Activated naive CD8-positive, alpha-beta T cell treated with anti-CD3 and anti-CD28 coated beads, Interleukin-2, amount 10 ng/mL, durations not matched to agents 7 days and 5 days (primary cell): ENCODE data around the gene PFKFB3. TPM values are rescaled to one million over a fixed set of nuclear protein-coding genes. Genes with fewer than 3 reads are reported as not detected.
"Not testable (repeated sequence)": the region's sequence is repeated elsewhere in the genome, so short reads cannot be mapped to it uniquely, and the experiment has no call there.

ENCODE experiments used
- ATAC-seq: fragments of 150-1000 bp; cut with Tn5 transposase; one replicate; pipeline ENCODE4 v1.10.0; 2021; ENCODE audit warnings: low read depth, moderate library complexity
- POLR2A ChIA-PET: fragments of 350-600 bp; sonication (Branson Sonifier 250); formaldehyde crosslinking; loops from one replicate; lab custom pipeline; 2021; ENCODE audit warnings: antibody characterized with exemption; lab: Charles Lee
- DNase-seq: peaks from one replicate; pipeline ENCODE4 v3.0.0; 2021
- H3K27ac Mint-ChIP-seq: one replicate; pipeline ENCODE4 v1.8.0; 2022; ENCODE audit warnings: mild to moderate bottlenecking, mixed read lengths
- H3K27me3 Mint-ChIP-seq: one replicate; pipeline ENCODE4 v1.8.0; 2022; ENCODE audit warnings: mild to moderate bottlenecking, moderate library complexity, mixed read lengths
- H3K36me3 Mint-ChIP-seq: one replicate; pipeline ENCODE4 v1.8.0; 2021; ENCODE audit warnings: mild to moderate bottlenecking, mixed read lengths
- H3K4me1 Mint-ChIP-seq: one replicate; pipeline ENCODE4 v1.8.0; 2021; ENCODE audit warnings: mixed read lengths
- H3K4me3 Mint-ChIP-seq: one replicate; pipeline ENCODE4 v1.8.0; 2022; ENCODE audit warnings: mild to moderate bottlenecking, moderate library complexity, mixed read lengths
- H3K9me3 Mint-ChIP-seq: one replicate; pipeline ENCODE4 v1.8.0; 2021; ENCODE audit warnings: mixed read lengths
- total RNA-seq, 2 experiments: library from RNA; stranded (reverse); gene quantifications; one replicate each; pipeline ENCODE4 v1.2.3, GENCODE V29; 2021

PFKFB3 gene
- total RNA-seq, result 10 to 100 TPM; 75.1 to 77.2 TPM

- DNase-seq (peak; percentile 98), ATAC-seq (peak; percentile 63)
- H3K4me1 Mint-ChIP-seq, result peaks cover 36% of the 10 kb centered on the region
- H3K9me3 Mint-ChIP-seq, result no peaks in the 10 kb centered on the region
- peaks cover 21% of the 10 kb centered on the region for H3K36me3 Mint-ChIP-seq
- H3K4me3 Mint-ChIP-seq, result peak within 1 kb of the TSS; percentile 100
- POLR2A ChIA-PET, result interaction anchor here (0.6 to 3.4 kb wide), 24 partner anchors 30 to 379 kb away, joined by 3 to 38 read pairs (median 4); partner anchors contain the start of gene IL2RA
- no peaks in the 10 kb centered on the region for H3K27me3 Mint-ChIP-seq
- H3K27ac Mint-ChIP-seq, result peak within 1 kb of the TSS; percentile 97
These were observed at the start of gene PFKFB3 for GRCh38 chr10:6202684-6203330. Gene PFKFB3 (plus strand): TSS chr10:6202932. CDS start chr10:6203261, 329 bp downstream.

- ATAC-seq (no peak), DNase-seq (no peak)
- Mint-ChIP-seq H3K9me3 (no peaks in the 10 kb centered on the region), H3K27ac (no peak overlapping the region), H3K4me1 (peaks cover 25% of the 10 kb centered on the region), H3K27me3 (no peaks in the 10 kb centered on the region), H3K4me3 (no peak overlapping the region), H3K36me3 (peaks cover 18% of the 10 kb centered on the region)
- POLR2A ChIA-PET, result interaction anchor here (0.5 to 1.6 kb wide), 3 partner anchors 8 to 9 kb away, joined by 3 to 4 read pairs (median 3); no protein-coding TSS in a partner anchor
These were observed 48.9 kb upstream of the PFKFB3 start for GRCh38 chr10:6153845-6154244.

- Mint-ChIP-seq H3K4me3 (no peak overlapping the region), H3K9me3 (no peaks in the 10 kb centered on the region), H3K27ac (no peak overlapping the region), H3K36me3 (peaks cover 14% of the 10 kb centered on the region), H3K27me3 (no peaks in the 10 kb centered on the region), H3K4me1 (peaks cover 20% of the 10 kb centered on the region)
- ATAC-seq (no peak), DNase-seq (no peak)
- POLR2A ChIA-PET, result interaction anchor here (1.1 kb wide), 1 partner anchor 9 kb away, joined by 5 read pairs; no protein-coding TSS in a partner anchor
These were observed 48.2 kb upstream of the PFKFB3 start for GRCh38 chr10:6154566-6154965.

- no peaks in the 10 kb centered on the region for H3K27me3 Mint-ChIP-seq
- H3K4me3 Mint-ChIP-seq, result no peak overlapping the region
- H3K27ac Mint-ChIP-seq, result no peak overlapping the region
- peaks cover 9% of the 10 kb centered on the region for H3K4me1 Mint-ChIP-seq
- H3K36me3 Mint-ChIP-seq, result peaks cover 6% of the 10 kb centered on the region
- DNase-seq (no peak), ATAC-seq (no peak)
- H3K9me3 Mint-ChIP-seq, result no peaks in the 10 kb centered on the region
- POLR2A ChIA-PET, result no interaction called here
These were observed 44.5 kb upstream of the PFKFB3 start for GRCh38 chr10:6158276-6158675.

- POLR2A ChIA-PET, result interaction anchor here (0.6 to 2.5 kb wide), 5 partner anchors 8 to 79 kb away, joined by 3 to 21 read pairs (median 3); partner anchors contain the start of gene PFKFB3
- Mint-ChIP-seq H3K4me3 (no peak overlapping the region), H3K36me3 (peaks cover 5% of the 10 kb centered on the region), H3K27ac (no peak overlapping the region), H3K9me3 (no peaks in the 10 kb centered on the region), H3K27me3 (no peaks in the 10 kb centered on the region), H3K4me1 (peaks cover 27% of the 10 kb centered on the region)
- DNase-seq (no peak), ATAC-seq (no peak)
These were observed 40.8 kb upstream of the PFKFB3 start for GRCh38 chr10:6161921-6162320.

- DNase-seq (no peak), ATAC-seq (no peak)
- H3K4me1 Mint-ChIP-seq, result peaks cover 33% of the 10 kb centered on the region
- POLR2A ChIA-PET, result interaction anchor here (0.6 to 2.5 kb wide), 14 partner anchors 8 to 112 kb away, joined by 3 to 21 read pairs (median 4); partner anchors contain the start of gene PFKFB3
- H3K36me3 Mint-ChIP-seq, result peaks cover 5% of the 10 kb centered on the region
- peak overlapping the region; percentile 58 for H3K27ac Mint-ChIP-seq
- peak overlapping the region; percentile 65 for H3K4me3 Mint-ChIP-seq
- H3K9me3 Mint-ChIP-seq, result no peaks in the 10 kb centered on the region
- H3K27me3 Mint-ChIP-seq, result no peaks in the 10 kb centered on the region
These were observed 40.0 kb upstream of the PFKFB3 start for GRCh38 chr10:6162589-6163356.

- POLR2A ChIA-PET, result interaction anchor here (0.6 to 2.5 kb wide), 13 partner anchors 9 to 246 kb away, joined by 3 to 21 read pairs (median 4); partner anchors contain the start of gene PFKFB3
These were observed 39.1 kb upstream of the PFKFB3 start for GRCh38 chr10:6163364-6164270.

GRCh38 chr10:6164271-6165095 is 38.2 kb upstream of the PFKFB3 start:
- POLR2A ChIA-PET, result interaction anchor here (0.6 to 2.5 kb wide), 8 partner anchors 8 to 110 kb away, joined by 3 to 21 read pairs (median 6); partner anchors contain the start of gene PFKFB3
- ATAC-seq, result no peak
- peaks cover 10% of the 10 kb centered on the region for H3K36me3 Mint-ChIP-seq
- H3K4me1 Mint-ChIP-seq, result peaks cover 39% of the 10 kb centered on the region
- H3K9me3 Mint-ChIP-seq, result no peaks in the 10 kb centered on the region
- DNase-seq, result no peak
- H3K27me3 Mint-ChIP-seq, result no peaks in the 10 kb centered on the region
- peak overlapping the region; percentile 92 for H3K27ac Mint-ChIP-seq
- H3K4me3 Mint-ChIP-seq, result peak overlapping the region; percentile 93

More at GRCh38 chr10:6163364-6164270, 39.1 kb upstream of the PFKFB3 start:
- Mint-ChIP-seq H3K27me3 (no peaks in the 10 kb centered on the region), H3K4me1 (peaks cover 34% of the 10 kb centered on the region), H3K27ac (peak overlapping the region; percentile 92), H3K36me3 (peaks cover 5% of the 10 kb centered on the region), H3K9me3 (no peaks in the 10 kb centered on the region), H3K4me3 (peak overlapping the region; percentile 93)
- DNase-seq (peak; percentile 99), ATAC-seq (peak; percentile 97)

GRCh38 chr10:6165221-6165725 is 37.5 kb upstream of the PFKFB3 start:
- H3K9me3 Mint-ChIP-seq, result no peaks in the 10 kb centered on the region
- H3K27ac Mint-ChIP-seq, result peak overlapping the region; percentile 92
- peaks cover 10% of the 10 kb centered on the region for H3K36me3 Mint-ChIP-seq
- DNase-seq (no peak), ATAC-seq (no peak)
- no peaks in the 10 kb centered on the region for H3K27me3 Mint-ChIP-seq
- POLR2A ChIA-PET, result interaction anchor here (0.6 kb wide), 1 partner anchor 45 kb away, joined by 4 read pairs; no protein-coding TSS in a partner anchor
- peak overlapping the region; percentile 93 for H3K4me3 Mint-ChIP-seq
- peaks cover 42% of the 10 kb centered on the region for H3K4me1 Mint-ChIP-seq

GRCh38 chr10:6165933-6166332 is 36.8 kb upstream of the PFKFB3 start:
- H3K9me3 Mint-ChIP-seq, ATAC-seq, DNase-seq, H3K27me3 Mint-ChIP-seq, H3K4me3 Mint-ChIP-seq: not testable (repeated sequence)
- Mint-ChIP-seq H3K36me3 (peaks cover 10% of the 10 kb centered on the region), H3K27ac (peak overlapping the region; percentile 92), H3K4me1 (peaks cover 45% of the 10 kb centered on the region)
- POLR2A ChIA-PET, result interaction anchor here (0.6 kb wide), 1 partner anchor 44 kb away, joined by 4 read pairs; no protein-coding TSS in a partner anchor

GRCh38 chr10:6167456-6167855 is 35.3 kb upstream of the PFKFB3 start:
- peaks cover 54% of the 10 kb centered on the region for H3K4me1 Mint-ChIP-seq
- H3K9me3 Mint-ChIP-seq, result no peaks in the 10 kb centered on the region
- POLR2A ChIA-PET, result interaction anchor here (0.9 kb wide), 1 partner anchor 35 kb away, joined by 7 read pairs; the partner anchor contains the start of gene PFKFB3
- no peak overlapping the region for H3K4me3 Mint-ChIP-seq
- no peaks in the 10 kb centered on the region for H3K27me3 Mint-ChIP-seq
- DNase-seq (no peak), ATAC-seq (no peak)
- H3K27ac Mint-ChIP-seq, result no peak overlapping the region
- peaks cover 10% of the 10 kb centered on the region for H3K36me3 Mint-ChIP-seq
